ENCODE data around the gene TTYH1.

- TF ChIP-seq REST (IDR thresholded peaks at IDR 0.05; ENCODE audit: insufficient read depth in 1 of 2, low read depth in 2 of 2, low read length in 1 of 2) = no peak
- no peak for TF ChIP-seq CTCF (IDR thresholded peaks at IDR 0.05)
- TF ChIP-seq POLR2AphosphoS5 (IDR thresholded peaks at IDR 0.05; ENCODE audit: low read depth, low read length) = no peak
- no peak for TF ChIP-seq SIN3A (IDR thresholded peaks at IDR 0.05; ENCODE audit: borderline replicate concordance, insufficient read depth, low read depth, low read length)
- no peak for TF ChIP-seq TCF7L2 (IDR thresholded peaks at IDR 0.05; ENCODE audit: low read depth, low read length)
These were observed 18.4 kb downstream of the TTYH1 start for GRCh38 chr19:54433697-54434096.
